Stimulated activated CD4-positive, alpha-beta T cell treated with anti-CD3 and anti-CD28 coated beads, Interleukin-1b, Interleukin-23, amount 100 ng/mL, for 24 hours (primary cell): ENCODE measurements around the gene UGT1A3.
"Not testable (repeated sequence)": the region's sequence is repeated elsewhere in the genome, so short reads cannot be mapped to it uniquely, and the experiment has no call there.

Experiments
- DNase-seq, 4 experiments: peaks; one replicate each; pipeline ENCODE4 v3.0.0-alpha.2; 2020; ENCODE audit warnings: low read depth in 4 of 4, low spot score in 1 of 4

Gene UGT1A3

DNA sequence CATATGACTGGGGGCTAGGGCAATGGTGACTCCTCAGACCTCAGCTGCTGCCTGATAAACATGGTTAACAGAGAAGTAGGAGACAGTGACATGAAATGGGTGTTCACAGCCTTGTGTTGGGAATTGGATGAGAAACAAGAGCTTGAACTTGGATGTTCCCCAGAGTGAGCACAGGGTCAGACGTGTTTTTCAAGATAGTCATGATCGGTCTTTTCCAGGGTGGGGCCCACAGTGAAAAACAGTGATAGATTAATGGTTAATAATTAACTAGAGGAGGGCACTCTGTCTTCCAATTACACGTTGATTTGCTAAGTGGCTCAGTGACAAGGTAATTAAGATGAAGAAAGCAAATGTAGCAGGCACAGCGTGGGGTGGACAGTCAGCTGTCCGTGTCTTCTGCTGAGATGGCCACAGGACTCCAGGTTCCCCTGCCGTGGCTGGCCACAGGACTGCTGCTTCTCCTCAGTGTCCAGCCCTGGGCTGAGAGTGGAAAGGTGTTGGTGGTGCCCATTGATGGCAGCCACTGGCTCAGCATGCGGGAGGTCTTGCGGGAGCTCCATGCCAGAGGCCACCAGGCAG lies at the start of gene UGT1A3:
UGT1A3 (plus strand) TSS at position 320 of the 579 bp plus-strand sequence; CDS start at position 405, 85 bp downstream.
- no peak for DNase-seq

DNA sequence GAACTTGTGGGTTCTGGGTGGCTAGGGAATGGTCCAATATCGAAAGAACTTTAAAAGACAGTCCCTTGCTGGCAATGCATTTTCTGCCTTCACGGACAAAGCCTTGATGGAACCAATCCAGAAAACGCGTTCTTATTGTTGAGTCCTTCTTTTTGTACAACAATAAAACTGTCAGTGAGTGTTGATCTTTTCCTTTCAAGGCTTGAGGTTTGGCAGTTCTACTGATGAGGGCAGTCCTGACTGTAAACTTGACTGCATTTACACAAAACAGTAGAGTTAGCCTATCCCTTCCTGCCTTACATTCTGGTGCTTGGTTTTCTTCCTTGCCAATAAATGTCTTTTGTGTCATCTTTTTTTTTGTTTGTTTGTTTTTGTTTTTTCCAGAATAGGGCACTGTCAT lies 49.6 kb upstream of the UGT1A3 start:
- DNase-seq: no peak

DNA sequence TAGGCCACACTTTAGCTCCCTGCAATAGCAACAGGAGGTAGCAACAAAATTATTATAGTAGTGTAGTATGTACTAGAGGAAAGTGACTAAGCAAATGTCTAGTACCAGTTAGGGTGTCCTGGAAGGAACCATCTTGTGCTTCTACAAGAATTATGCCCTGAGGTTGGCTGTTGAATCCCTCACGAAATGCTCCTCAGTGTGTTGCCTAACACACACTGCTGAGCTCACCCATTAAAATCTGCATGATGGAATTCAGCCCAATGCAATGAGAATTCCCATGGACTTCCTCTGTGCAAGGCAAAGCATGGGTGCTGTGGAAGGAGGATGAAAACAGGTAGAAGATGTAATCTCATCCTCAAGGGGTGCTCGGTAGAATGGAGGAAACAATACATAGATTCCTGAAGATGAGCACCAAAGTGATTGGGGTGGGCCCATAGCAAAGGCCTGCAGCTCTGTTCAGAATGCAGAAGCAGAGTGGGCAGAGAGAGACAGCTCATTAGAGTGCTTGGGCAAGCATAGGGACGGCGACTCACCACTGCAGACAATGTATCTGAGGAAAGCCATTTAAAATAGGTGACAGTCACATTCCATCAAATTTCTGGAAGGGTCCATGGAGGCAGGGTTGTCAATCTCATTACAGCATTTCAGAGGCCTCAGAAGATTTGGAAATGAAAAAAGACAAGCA lies 48.3 kb upstream of the UGT1A3 start:
- DNase-seq: no peak

DNA sequence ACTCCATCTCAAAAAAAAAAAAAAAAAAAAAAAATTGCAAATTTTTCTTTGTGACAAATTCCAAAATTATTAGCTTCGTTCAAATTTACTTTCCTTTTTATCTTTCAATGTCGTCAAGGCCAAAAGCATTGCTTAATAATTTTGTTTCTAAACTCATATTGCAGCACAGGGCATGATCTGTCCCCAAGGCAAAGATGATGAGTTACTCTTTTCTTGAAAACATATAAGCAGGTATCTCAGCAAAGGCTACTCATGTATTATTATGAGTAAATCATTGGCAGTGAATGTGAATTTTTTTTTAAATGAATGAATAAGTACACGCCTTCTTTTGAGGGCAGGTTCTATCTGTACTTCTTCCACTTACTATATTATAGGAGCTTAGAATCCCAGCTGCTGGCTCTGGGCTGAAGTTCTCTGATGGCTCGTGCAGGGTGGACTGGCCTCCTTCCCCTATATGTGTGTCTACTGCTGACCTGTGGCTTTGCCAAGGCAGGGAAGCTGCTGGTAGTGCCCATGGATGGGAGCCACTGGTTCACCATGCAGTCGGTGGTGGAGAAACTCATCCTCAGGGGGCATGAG lies 47.2 kb upstream of the UGT1A3 start, which contains the start of gene UGT1A7:
UGT1A7 (plus strand) TSS at position 381 of the 579 bp plus-strand sequence; CDS start at position 418, 37 bp downstream.
- DNase-seq: no peak

- DNase-seq: no peak
Measured at GRCh38 chr2:233684640-233685039, 44.2 kb upstream of the UGT1A3 start.

DNA sequence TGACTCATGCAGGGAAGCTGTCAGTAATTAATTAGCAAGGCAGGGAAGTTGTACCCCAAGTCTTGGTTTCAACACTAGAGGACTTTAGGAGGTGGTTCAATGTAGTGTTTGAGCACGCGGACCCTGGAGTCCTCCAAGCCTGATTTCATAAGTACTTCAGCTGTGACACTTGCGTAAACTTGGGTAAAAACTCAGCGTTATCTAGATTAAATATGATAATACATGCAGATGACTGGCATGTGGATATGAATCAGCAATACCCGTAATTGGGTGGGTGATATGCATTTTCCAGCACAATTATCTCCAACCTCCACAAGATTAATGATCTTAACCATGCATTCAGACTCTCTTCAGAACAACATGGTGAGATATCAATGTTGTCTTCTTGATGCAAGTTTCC lies 41.9 kb upstream of the UGT1A3 start:
- DNase-seq: no peak

- no peak for DNase-seq
Measured at GRCh38 chr2:233688341-233688740, 40.5 kb upstream of the UGT1A3 start.

DNA sequence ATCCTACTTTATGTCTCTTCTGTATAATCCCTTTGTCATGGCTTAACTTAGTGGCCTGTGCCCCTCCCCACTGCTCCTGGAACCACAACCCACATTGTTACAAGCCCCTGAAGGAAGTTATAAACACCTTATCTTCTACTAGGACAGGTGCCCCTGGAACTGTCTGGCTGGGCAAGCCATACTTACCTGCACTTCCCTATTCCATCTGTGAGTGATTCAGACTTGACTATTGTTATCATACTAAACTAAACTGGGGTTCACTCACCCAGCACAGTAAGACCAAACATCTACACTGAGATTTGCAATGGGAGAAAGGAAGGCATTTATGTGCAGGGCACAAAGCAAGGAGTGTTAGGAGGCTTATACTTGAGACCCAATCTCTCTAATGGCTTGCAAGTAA lies 39.8 kb upstream of the UGT1A3 start:
- no peak for DNase-seq

- no peak for DNase-seq
Measured at GRCh38 chr2:233689501-233689900, 39.3 kb upstream of the UGT1A3 start.

DNA sequence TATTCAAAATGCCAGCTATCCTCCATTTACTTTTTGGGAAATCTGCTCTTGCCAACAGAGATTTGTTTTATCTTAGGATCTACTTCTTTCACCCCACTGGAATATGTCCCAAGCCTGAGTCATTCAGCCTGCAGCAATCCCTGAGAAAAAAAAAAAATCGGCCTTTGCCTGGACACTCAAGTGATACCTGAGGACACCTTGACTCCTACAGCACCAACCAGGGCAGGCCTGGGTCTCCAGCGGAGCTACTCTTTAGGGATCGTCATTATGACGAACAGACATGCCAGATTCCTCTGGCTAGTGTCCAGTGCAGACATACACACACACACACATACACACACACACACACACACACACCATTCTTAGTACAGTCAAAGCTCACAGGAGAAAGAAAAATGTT lies 38.4 kb upstream of the UGT1A3 start:
- DNase-seq: no peak

- DNase-seq: no peak
Measured at GRCh38 chr2:233691443-233692433, 37.1 kb upstream of the UGT1A3 start.

- no peak for DNase-seq
Measured at GRCh38 chr2:233692648-233693047, 36.2 kb upstream of the UGT1A3 start, which contains the start of gene UGT1A6. Gene UGT1A6 (plus strand): TSS chr2:233692890. CDS start chr2:233693005, 115 bp downstream.

GRCh38 chr2:233693963-233694362 lies 34.9 kb upstream of the UGT1A3 start:
- no peak for DNase-seq

DNA sequence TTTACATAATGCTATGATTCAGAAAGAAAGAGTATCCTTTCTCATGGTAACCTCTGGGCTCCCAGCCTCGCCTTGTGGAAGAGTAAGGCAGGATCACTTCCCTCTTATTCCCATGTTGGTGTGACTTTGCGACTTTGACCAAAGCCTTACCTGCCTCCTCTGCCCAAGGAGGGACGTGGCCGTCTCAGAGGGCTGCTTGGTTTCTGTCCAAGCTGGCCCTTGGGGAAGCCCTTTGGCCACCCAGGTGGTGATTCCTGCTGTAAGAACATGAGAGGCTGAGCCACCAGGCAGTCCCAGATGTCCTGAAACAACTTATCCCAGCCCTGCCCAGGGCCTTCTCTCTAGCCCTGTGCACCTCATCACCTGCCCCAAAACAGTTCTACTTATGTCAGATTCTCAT lies 30.1 kb upstream of the UGT1A3 start:
- no peak for DNase-seq

- no peak for DNase-seq
Measured at GRCh38 chr2:233699424-233700027, 29.3 kb upstream of the UGT1A3 start.

- DNase-seq: no peak
Measured at GRCh38 chr2:233700028-233700635, 28.7 kb upstream of the UGT1A3 start.

DNA sequence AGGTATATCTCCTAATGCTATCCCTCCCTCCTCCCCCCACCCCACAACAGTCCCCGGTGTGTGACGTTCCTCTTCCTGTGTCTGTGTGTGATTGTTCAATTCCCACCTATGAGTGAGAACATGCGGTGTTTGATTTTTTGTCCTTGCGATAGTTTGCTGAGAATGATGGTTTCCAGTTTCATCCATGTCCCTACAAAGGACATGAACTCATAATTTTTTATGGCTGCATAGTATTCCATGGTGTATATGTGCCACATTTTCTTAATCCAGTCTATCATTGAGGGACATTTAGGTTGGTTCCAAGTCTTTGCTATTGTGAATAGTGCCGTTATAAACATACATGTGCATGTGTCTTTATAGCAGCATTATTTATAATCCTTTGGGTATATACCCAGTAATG lies 28.0 kb upstream of the UGT1A3 start:
- DNase-seq: not testable (repeated sequence)

DNA sequence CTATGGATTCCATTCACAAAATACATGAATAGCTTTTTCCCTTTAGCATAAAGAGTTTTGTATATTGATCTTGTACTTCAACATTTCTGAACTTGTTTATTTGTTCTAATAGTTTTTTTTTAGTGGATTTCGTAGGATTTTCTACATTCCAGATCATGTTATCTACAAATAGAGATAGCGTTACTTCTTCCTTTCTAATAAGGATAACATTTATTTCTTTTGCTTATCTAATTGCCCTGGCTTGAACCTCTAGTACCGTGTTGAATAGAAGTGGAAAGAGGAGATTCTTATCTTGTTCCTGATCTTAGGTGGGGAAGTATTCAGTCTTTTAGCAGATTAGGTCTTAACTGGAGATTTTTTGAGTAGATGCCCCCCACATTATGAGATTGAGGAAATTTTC lies 26.6 kb upstream of the UGT1A3 start:
- DNase-seq: no peak

GRCh38 chr2:233705911-233706506 lies 22.8 kb upstream of the UGT1A3 start:
- DNase-seq: no peak

DNA sequence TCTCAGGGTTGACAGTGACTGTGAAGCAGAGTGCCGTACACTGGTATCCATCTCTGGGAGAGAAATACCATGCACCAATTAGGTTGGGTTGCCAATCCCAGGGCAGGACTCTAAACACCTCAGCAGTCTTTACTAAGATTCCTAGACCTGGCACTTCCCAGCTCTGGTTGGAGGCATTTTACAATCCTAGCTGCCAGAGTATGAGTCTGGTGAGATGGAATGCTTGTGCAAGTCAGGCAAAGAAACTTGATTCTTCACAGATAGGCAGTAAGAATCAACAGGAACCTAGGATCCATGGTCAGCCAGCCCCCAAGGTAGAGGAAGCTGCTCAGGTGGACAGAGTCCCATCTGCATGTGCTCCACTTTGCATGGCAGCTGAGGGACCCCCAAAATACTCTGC lies 22.1 kb upstream of the UGT1A3 start:
- no peak for DNase-seq
